ENCODE measurements around the gene SCAMP1.
"Not testable (repeated sequence)": the region's sequence is repeated elsewhere in the genome, so short reads cannot be mapped to it uniquely, and the experiment has no call there.

Gene SCAMP1, protein sequence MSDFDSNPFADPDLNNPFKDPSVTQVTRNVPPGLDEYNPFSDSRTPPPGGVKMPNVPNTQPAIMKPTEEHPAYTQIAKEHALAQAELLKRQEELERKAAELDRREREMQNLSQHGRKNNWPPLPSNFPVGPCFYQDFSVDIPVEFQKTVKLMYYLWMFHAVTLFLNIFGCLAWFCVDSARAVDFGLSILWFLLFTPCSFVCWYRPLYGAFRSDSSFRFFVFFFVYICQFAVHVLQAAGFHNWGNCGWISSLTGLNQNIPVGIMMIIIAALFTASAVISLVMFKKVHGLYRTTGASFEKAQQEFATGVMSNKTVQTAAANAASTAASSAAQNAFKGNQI

DNA sequence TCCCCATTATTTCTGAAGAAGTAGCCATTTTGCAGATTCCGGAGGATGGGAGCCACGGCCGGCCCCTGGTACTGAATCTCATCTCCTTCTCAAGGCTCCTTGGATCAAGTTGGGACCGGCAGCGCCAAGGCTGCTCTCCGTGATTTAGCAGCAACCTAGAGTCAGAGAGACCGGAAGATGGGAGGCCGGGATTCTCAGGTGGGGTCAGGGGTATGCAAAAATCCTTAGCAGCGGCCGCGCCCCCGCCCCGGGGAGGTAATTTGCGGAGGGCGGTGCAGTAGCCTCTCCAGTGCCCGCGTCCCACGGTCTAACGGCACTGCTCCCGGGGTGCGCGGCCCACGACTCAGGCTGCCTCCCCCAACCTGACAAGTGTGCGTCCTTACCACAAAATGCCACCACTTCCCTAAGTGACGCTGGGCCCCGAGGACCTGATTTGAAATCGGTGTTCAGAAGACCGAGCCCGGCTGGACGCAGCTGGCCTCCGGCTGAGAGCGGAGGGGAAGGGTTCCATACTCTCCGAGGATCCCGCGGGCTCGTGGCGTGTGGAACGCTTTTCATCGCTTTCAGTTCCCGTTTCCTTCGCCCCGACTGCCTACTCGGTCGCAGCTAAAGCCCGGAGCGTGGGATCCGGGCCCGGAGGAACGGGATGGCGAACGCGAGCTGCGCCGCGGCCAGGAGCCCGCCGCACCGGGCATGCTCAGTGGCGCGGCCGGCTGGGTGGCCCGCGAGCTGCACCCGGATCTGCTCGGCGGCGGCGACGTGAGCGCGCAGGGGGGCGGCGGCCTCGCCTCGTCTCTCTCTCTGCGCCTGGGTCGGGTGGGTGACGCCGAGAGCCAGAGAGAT, at the start of gene SCAMP1:
SCAMP1 (plus strand) TSS at position 787 of the 843 bp plus-strand sequence; CDS start at position 842, 55 bp downstream.
- peak; percentile 93 for DNase-seq (ENCODE audit: low spot score)

DNA sequence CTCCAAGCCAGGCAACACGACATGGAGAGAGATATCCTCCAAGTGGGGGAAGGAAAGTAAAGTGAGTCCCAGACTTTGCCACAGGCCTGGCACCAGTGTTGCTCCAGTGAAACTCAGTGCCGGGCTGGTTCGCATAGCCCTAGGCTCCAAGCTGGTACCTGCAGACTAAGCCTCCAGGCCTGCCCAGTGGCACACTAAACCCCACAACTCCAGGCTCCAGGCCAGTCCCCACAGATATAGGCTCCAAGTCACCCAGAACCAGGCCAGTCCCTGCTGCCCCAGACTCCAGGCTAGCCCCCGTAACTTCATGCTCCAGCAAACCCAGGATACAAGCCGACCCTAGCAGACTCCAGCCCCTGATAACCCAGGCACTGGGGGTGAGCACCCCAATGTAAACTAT, 42.9 kb upstream of the SCAMP1 start:
- DNase-seq (ENCODE audit: low spot score), result no peak

DNA sequence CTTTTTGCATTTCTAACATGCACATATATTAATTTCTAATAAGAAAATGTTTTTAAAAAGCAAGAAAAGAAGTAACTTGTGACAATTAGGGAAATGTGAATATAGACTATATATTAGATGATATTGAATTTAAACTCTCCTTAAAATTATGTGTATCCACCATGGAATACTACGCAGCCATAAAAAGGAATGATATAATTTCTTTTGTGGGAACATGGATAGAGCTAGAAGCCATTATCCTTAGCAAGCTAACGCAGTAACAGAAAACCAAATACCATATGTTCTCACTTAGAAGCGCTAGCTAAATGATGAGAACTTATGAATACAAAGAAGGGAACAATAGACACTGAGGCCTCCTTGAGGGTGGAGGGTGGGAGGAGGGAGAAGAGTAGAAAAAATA, 42.1 kb upstream of the SCAMP1 start:
- DNase-seq (ENCODE audit: low spot score), result no peak

DNA sequence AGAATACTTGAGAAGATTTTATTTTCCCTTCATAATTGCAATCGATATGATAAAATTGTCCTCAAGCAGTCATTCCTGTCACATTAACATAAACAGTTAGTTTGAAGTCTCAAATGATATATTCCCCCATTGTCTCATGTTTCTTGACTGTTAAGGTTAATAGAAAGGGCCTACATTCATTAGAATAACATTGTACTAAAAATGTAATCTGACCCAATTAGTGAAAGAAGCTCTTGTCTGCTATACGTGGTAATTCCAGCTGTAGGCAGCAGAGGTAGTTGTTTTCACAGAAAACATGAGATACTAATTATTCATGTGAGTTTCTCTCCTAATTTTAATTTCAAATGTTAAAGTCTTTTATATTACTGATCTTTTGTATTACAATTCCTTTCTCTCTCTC, 40.0 kb upstream of the SCAMP1 start:
- peak; percentile 14 for DNase-seq (ENCODE audit: low spot score)

DNA sequence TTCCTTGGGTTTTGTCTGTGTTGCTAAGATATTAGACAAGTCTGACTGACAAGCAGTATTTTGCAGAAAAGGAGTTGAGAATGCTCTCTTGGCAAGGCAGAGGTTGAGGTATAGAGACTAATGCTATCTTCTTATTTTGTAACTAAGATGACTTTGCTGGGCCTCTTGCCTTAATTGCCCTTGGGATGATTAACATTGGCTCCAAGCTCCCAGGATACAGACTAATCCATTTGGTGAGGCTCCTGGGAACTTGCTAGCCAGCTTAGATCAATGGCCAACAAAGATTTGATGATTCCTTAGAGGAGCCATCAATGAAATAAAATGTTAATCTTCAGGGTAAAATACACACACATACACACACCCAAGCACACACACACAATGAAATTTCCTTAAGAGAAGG, 37.2 kb upstream of the SCAMP1 start:
- DNase-seq (ENCODE audit: low spot score), result no peak

DNA sequence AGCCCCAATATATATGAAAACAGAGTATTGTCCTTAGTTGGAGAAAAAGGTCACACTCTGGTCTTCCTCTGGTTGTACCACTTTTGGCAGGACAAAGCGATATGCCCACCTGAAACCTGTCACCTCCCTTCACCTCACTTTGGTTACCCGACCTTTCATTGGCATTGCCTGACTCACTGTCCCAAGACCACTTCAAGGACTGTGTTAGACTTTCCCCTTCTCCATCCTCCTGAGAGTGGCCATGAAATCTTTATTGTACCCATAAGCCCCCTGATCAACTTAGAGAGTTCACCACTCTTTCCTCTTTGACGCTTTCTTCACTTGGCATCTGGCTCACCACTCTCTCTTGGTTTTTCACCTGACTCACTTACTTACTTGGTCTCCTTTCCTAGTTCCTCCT, 33.5 kb upstream of the SCAMP1 start:
- no peak for DNase-seq (ENCODE audit: low spot score)

DNA sequence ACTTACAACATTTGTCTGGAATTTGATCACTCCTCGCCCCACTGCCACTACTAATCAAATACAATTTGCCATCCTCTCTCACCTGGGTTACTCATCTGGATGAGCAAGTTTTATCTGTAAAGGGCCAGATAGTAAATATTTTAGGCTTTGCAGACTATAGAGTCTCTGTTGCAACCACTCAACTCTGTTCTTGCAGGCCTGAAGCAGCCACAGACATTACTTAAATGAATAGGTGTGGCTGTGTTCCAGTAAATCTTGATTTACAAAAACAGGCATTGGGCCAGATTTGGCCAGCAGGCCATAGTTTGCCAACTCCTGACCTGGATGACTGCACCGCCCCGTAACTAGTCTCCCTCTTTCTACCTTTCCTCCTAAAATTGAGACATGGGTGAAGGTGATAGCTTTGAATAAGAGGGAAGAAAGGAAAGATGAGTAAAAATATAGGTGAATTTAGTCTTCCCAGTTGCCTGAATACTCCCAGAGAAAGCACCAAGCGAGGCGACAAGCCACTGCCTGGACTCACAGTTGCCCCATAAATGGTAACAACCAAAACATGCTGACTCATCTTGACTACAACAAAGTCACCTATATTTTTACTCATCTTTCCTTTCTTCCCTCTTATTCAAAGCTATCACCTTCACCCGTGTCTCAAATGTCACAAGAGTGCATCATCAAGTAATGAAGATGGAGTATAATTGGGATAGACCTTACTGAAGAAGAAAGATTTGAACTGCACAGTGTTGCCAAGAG, 32.5 kb upstream of the SCAMP1 start:
- DNase-seq (ENCODE audit: low spot score), result no peak

DNA sequence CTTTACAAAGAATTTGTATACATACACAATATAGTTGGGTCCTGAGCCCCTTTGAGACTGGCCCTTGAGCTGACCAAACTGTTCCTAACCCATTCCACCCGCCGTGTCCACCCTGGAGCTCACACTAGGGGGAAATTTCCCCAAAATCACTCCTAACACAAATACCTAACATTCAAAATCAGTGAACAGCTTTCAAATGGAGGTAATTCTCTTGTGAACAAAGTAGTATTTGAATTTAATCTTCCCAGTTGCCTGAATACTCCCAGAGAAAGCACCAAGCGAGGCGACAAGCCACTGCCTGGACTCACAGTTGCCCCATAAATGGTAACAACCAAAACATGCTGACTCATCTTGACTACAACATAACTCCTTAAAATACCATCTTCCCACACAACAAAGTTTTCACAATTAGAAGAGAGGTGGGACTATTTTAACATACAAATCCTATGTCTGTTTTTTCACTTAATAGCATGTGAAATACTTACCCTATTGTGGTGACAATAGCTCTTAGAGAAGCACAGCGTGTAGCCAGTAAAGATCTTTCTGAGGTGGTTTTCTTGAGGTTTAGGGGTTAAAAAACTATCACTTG, 31.7 kb upstream of the SCAMP1 start:
- DNase-seq (ENCODE audit: low spot score), result no peak

DNA sequence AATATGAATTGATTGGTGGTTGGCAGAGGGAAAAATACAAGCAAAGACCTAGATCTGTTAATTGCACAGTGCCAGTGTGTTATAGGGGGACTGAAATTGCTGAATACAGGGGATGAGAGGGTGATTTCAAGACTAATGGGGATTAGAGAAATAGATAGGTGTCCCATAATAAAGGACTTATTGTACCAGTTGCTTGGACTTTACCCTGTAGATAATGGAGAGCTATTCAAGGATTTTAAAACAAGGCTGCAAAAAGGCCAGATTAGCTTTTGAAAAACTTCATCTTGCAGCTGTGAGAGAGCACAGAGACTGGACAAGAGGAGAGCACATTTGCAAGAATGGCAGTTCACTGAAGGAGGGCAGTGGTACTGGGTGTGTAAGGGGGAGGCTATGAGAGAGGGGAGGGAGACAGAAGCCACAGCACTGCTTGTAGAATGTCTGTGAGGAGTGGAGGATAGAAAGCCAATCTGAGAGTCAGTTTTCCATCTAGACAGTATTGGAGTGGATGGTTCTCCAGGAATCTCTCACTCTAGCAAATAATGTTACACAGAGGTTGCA, 28.8 kb upstream of the SCAMP1 start:
- DNase-seq (ENCODE audit: low spot score), result no peak

DNA sequence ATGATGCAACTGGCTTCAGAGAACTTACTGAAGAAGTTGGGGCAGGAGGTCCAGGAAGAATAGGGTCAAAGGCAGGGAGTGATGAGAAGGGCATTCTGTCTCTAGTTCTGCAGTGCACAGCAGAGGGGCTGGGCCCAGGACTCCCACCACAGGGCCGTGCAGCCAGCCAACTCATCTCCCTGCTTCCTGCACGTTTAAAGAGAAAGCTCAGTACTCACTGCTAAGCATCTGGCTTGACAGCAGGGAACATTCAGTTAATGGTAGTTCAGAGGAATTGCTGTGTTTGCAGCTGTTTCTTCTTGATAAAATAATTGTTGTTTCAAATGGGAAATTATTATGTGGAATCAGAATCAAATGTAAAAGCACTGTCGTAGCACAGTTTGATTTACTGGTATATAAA, 25.6 kb upstream of the SCAMP1 start:
- no peak for DNase-seq (ENCODE audit: low spot score)

DNA sequence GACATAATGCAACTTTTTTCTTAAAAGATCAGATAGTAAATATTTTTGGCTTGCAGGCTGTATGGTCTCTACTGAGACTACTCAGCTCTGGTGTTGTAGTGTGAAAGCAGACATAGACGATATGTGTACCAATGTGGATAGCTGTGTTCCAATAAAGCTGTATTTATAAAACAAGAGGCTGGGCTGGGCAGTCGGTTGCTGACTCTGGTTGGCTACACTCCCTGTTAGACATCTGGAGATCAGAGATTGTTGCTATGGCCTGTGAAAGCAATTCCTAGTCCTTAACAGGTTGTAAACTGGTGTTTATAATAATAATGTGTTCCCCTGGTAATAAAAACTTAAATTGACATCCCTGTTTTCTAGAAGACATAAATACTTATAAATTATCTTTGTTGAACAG, 24.4 kb upstream of the SCAMP1 start:
- DNase-seq (ENCODE audit: low spot score), result no peak

DNA sequence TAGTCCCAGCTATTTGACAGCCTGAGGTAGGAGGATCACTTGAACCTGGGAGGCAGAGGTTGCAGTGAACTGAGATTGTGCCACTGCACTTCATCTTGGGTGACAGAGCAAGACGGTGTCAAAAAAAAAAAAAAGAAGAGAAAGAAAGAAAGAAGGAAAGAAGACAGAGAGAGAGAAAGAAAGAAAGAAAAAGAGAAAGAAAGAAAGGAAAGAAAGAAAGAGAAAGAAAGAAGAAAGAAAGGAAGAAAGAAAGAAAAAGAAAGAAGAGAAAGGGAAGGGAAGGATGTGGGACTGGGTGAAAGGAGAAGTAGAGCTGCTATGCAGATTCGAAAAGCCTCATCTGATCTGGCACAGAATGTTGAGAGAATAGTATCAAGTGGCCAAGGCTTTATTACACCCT, 23.7 kb upstream of the SCAMP1 start:
- DNase-seq (ENCODE audit: low spot score), result no peak

DNA sequence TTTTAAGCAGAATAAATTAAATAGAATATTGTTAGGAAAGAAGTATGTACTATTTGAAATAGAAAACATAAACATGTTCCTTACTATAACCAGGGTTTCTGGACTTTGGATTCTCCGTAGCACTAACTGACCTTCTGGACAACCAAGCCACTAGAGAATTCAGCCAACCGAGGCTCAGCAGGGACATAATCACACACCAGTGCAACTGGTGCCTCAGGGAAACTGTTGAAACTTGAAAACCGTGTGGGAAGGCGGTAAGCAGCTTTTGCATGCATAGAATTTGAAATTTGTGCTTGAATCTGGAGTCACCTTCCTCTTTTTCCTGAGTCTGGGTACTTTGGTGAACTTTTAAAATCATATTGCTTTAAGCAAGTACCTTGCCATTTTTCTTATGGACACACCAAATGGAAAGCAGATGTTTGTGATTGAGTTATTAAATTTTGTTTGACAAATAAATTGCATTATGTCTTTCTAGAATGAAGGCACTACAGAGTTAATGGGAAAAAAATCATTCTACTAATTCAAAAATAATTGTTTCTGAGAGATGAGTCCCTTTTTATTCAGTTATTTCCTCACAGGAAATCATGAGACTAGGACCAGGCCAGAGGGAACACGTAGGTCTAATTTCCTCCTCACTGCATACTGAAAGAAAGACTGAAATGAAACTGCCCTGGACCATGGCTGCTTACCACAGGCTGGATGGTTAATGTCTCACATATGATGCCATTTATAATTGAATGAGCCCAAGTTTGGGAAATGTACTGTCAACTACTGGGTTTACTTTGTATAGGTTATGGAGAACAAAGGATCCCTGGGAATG, 20.6 kb upstream of the SCAMP1 start:
- no peak for DNase-seq (ENCODE audit: low spot score)

DNA sequence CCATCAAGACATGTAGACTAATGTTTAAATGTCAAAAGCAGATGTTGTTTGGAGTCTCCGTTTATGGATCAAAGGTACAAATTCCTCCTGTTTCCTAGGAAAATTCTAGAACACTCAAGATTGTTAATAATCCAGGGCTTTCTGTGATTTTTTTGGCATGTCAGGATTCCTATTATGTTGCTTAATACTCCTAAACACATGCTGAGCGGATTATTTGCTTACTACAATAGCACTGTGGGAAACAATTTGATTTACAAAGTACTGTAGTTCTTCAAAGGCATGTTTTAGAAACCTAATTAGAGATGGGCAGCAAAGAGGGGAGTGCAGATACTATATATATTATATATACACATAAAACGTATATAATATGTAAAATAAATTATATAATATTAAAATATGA, 19.0 kb upstream of the SCAMP1 start:
- DNase-seq (ENCODE audit: low spot score), result no peak

DNA sequence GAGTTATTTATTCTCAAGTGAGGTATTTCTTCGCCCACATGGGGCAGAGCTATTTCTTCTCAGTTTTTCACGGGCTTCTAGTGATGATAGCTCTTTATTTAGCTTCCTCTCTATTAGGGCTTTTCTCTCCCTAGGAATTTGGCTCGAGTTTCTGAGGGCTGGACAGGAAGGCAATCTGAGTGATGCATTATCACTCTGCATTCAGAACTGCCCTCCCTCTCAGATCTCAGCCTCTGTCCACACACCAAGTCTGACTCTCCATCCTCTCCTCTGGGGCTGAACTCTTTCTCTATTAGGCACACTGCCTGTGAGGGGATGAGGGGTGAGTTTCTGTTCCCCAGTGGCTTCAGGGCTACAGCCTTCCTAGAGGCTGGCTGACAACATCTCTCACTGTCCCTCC, 14.9 kb upstream of the SCAMP1 start:
- DNase-seq (ENCODE audit: low spot score), result no peak

DNA sequence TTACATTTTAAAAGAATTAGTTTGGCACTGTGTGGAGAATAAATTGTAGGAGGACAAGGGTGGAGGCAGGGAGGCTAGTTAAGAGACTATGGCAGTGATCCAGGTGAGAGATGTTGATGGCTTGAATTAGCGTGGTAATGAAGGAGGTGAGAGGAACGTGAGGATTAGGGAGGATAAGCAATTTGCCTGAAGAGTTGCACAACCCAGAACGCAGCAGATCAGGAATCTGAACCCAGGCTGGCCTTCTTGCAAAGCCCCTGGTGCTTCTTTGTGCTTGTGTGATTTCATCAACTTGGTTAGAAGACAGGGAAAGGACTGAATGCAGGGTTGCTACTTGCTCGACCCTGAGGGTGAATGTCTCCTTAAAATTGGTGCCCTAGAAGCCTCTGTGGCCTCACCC, 6.9 kb upstream of the SCAMP1 start:
- DNase-seq (ENCODE audit: low spot score), result no peak

DNA sequence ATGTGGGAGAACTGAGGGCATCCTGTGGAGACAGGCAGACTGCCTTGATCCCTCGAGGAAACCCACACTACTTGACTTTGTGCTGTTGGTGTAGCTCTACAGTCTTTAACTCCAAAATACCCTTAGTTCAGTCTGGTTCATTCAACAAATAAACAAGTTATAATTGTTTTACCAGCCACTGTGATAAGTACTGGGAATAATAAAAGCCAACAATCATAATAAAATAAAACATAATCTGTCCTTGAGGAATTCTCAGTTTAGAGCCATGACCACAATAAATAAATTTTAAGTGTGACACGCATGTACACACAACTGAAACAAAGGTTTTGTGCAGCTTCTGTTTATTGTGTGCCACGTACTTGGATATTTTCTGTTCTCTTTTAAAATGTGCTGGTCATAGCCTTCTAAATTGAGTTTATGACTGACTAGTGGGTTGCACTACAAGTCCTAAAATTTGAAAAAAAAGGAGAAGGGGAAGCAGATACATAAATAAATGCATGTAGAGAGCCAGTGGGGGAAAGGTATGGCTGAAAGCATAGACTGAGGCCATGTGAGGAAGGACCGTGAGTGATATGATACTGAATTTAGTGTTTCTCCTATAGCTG, 6.2 kb upstream of the SCAMP1 start:
- no peak for DNase-seq (ENCODE audit: low spot score)

DNA sequence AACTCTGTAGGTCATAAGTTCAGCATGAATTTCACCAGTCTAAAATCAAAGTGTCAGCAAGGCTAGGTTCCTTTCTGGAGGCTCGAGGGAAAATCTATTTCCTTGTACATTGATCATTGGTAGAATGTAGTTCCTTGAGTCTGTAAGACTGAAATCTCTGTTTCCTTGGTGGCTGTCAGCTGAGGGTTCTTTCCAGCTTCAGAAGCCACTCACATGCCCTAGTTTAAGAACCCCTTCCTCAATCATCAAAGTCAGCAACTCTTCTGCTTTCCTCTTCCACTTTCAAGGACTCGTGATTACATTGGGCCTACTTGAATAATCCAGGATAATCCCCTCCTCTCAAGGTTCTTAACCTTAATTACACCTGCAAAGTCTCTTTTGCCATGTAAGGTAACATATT, 4.9 kb upstream of the SCAMP1 start:
- no peak for DNase-seq (ENCODE audit: low spot score)

DNA sequence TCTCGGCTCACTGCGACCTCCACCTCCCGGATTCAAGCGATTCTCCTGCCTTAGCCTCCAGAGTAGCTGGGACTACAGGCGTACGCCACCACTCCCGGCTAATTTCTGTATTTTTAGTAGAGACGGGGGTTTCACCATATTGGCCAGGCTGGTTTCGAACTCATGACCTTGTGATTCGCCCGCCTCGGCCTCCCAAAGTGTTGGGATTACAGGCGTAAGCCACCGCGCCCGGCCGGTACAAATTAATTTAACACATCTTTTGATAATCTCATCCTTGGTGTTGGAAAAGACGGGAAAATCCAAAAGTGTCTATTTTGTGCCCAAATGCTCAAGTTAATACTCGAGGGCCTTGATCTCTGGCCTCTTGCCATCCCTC, 974 bp upstream of the SCAMP1 start:
- not testable (repeated sequence) for DNase-seq (ENCODE audit: low spot score)

DNA sequence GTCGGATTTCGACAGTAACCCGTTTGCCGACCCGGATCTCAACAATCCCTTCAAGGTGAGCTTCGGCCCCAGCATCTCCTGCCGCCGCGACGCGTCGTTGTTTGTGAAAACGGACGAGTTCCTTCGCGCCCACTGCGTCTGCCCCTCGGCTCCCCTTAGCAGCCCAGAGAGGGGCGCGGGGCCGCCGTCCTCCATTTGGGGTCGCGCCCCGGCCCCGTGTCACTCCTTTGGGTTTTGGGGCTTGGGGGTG, 182 bp downstream of the SCAMP1 start:
- DNase-seq (ENCODE audit: low spot score), result no peak

Measured in CD4-positive, alpha-beta T cell treated with Interleukin-15 for 4 hours (primary cell).